ENCODE measurements around the gene TOX2. TPM values are rescaled to one million over a fixed set of nuclear protein-coding genes. Genes with fewer than 3 reads are reported as not detected.

Gene TOX2
- total RNA-seq, 4 donors from 2014 or later, result 3.4 to 7.7 (median 5.2) TPM

- no peak overlapping the region for H3K4me3 ChIP-seq (replicated peaks in 1 of 3)
- no peaks in the 10 kb centered on the region for H3K4me1 ChIP-seq
- no peaks in the 10 kb centered on the region for H3K27me3 ChIP-seq
- H3K36me3 ChIP-seq, result no peaks in the 10 kb centered on the region
- no peaks in the 10 kb centered on the region for H3K9me3 ChIP-seq
- TF ChIP-seq CTCF (IDR thresholded peaks at IDR 0.05) (no peak), POLR2A (IDR thresholded peaks at IDR 0.05) (no peak)
- DNase-seq, result no peak
- H3K27ac ChIP-seq, result no peak overlapping the region
- intact Hi-C loops (cut with DNase I), result no loop called here
- WGBS, 2 donors, result 87 to 89% methylated on average over 12 of the region's 12 CpGs
These were observed 120.4 kb downstream of the TOX2 start for GRCh38 chr20:44034965-44035635.

- intact Hi-C loops (cut with DNase I), result no loop called here
- H3K4me3 ChIP-seq (replicated peaks in 1 of 3), result no peak overlapping the region
- no peaks in the 10 kb centered on the region for H3K4me1 ChIP-seq
- no peak for DNase-seq
- no peaks in the 10 kb centered on the region for H3K27me3 ChIP-seq
- no peaks in the 10 kb centered on the region for H3K36me3 ChIP-seq
- no peaks in the 10 kb centered on the region for H3K9me3 ChIP-seq
- H3K27ac ChIP-seq, result no peak overlapping the region
- 75 to 90% methylated on average over 1 to 7 of the region's 8 CpGs for WGBS, 2 donors
- TF ChIP-seq POLR2A (IDR thresholded peaks at IDR 0.05) (no peak), CTCF (IDR thresholded peaks at IDR 0.05) (no peak)
These were observed 121.3 kb downstream of the TOX2 start for GRCh38 chr20:44035924-44036323.

- Histone ChIP-seq H3K9me3 (no peaks in the 10 kb centered on the region), H3K36me3 (no peaks in the 10 kb centered on the region), H3K27ac (no peak overlapping the region), H3K27me3 (no peaks in the 10 kb centered on the region), H3K4me3 (replicated peaks in 1 of 3) (no peak overlapping the region), H3K4me1 (no peaks in the 10 kb centered on the region)
- WGBS, 2 donors, result 83 to 87% methylated on average over 4 of the region's 4 CpGs
- no peak for TF ChIP-seq CTCF (IDR thresholded peaks at IDR 0.05)
- no peak for TF ChIP-seq POLR2A (IDR thresholded peaks at IDR 0.05)
- DNase-seq, result no peak
- intact Hi-C loops (cut with DNase I), result no loop called here
These were observed 121.8 kb downstream of the TOX2 start for GRCh38 chr20:44036441-44036840.

- H3K9me3 ChIP-seq, result no peaks in the 10 kb centered on the region
- no peaks in the 10 kb centered on the region for H3K27me3 ChIP-seq
- DNase-seq, result no peak
- H3K36me3 ChIP-seq, result no peaks in the 10 kb centered on the region
- H3K4me3 ChIP-seq (replicated peaks in 1 of 3), result no peak overlapping the region
- 48 to 62% methylated on average over 15 of the region's 15 CpGs for WGBS, 2 donors
- TF ChIP-seq CTCF (IDR thresholded peaks at IDR 0.05) (no peak), POLR2A (IDR thresholded peaks at IDR 0.05) (no peak)
- H3K27ac ChIP-seq, result no peak overlapping the region
- intact Hi-C loops (cut with DNase I), result no loop called here
- no peaks in the 10 kb centered on the region for H3K4me1 ChIP-seq
These were observed 124.0 kb downstream of the TOX2 start for GRCh38 chr20:44038681-44039123.

- Histone ChIP-seq H3K36me3 (no peaks in the 10 kb centered on the region), H3K4me3 (replicated peaks in 1 of 3) (no peak overlapping the region), H3K27ac (no peak overlapping the region), H3K4me1 (no peaks in the 10 kb centered on the region), H3K27me3 (no peaks in the 10 kb centered on the region), H3K9me3 (no peaks in the 10 kb centered on the region)
- intact Hi-C loops (cut with DNase I), result no loop called here
- no peak for DNase-seq
- 94 to 100% methylated on average over 1 of the region's 1 CpG for WGBS, 2 donors
- no peak for TF ChIP-seq POLR2A (IDR thresholded peaks at IDR 0.05)
- TF ChIP-seq CTCF (IDR thresholded peaks at IDR 0.05), result no peak
These were observed 124.5 kb downstream of the TOX2 start for GRCh38 chr20:44039147-44039546.

Data from thyroid gland (tissue), 4 donors.